Islet of Langerhans (tissue), 1 donor: ENCODE measurements around the gene SLC7A7.
"Not testable (repeated sequence)": the region's sequence is repeated elsewhere in the genome, so short reads cannot be mapped to it uniquely, and the experiment has no call there.

ENCODE experiments used
- FAIRE-seq: peaks from one replicate; lab custom pipeline; 2011; peaks lifted over from hg19 to GRCh38; lab: Jason Lieb, UNC

Gene SLC7A7

DNA sequence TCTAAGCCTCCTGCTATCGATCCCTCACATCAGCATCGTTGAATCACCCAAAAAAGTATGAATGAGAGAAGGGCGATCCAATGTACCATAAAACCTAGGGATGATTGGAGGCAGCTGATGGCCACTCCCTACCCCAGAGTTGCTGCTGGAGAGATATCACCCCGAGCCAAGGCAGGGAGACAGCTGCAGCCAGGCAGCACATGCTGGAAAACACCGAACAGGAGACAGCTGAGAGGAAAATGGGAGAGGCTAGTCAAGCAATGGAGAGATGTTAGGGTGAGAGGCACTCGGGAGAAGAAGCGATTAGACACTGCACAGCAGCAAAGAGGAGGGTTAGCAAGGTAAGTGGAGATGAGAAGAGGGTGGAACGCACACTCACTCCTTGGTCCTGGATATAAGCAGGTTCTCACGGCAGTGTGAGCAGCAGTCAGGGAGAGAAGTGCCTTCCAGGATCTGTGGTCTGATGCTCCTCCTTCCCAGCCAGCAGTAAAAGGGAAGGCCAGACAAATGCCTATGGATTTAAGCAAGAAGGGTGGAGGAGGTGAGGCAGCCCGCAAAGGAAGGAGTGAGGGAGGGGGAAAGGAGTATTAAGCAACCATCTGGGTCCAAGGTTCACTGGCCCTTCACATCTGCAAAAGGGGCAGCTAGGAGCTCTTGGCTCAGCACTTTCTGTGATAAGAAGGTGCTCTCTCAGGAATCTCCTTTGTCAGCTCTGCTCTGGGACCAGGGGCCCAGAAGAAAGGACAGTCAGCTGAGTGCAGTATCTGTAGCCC lies at the start of gene SLC7A7:
Gene SLC7A7 (minus strand): TSS at position 495 of the 773 bp plus-strand sequence. CDS start 2,037 bp downstream, outside the sequence.
- FAIRE-seq: no peak

- no peak for FAIRE-seq
Measured at GRCh38 chr14:22864979-22865378, 49.7 kb upstream of the SLC7A7 start.

DNA sequence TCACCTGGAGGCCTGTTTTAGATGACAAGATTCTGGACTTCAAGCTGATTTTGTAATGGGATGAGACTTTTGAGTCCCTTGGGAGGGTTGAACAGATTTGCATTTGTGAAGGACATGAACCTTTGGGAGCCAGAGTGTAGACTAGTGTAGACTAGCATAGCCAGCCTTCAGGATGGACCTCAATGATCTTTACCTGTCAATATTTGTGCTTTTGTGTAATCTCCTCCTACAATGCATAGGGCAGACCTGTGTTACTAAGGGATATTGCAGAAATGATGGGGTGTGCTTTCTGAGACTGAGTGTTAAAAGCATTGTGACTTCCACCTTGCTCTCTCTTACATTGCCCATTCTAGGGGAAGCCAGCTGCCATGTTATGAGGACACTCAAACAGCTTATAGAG lies 46.4 kb upstream of the SLC7A7 start:
- no peak for FAIRE-seq

DNA sequence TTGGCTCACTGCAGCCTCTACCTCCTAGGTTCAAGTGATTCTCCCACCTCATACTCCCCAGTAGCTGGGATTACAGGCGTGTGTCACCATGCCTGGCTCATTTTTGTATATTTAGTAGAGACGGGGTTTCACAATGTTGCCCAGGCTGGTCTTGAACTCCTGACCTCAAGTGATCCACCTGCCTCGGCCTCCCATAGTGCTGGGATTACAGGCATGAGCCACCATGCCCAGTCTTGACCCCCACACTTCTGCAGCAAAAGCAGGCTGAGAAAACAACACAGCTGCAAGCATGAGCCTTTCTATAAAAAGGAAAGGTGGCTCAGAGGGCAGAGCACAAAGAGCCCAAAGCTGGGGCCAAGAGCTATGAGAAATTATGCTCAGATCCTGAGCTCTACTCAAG lies 45.1 kb upstream of the SLC7A7 start:
- not testable (repeated sequence) for FAIRE-seq

DNA sequence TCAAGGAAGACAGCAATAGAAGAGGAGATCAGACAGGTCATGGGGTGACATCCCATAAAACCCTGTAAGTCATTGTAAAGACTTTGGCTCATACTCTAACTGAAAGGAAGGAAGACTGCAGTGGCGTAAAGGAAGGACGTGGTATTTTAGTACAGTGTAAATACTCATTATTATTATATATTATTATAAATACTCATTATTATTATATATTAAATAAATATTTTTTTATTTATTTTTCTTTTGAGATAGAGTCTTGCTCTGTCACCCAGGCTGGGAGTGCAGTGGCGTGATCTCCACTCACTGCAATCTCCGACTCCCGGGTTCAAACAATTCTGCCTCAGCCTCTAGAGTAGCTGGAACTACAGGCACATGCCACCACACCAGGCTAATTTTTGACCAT lies 41.2 kb upstream of the SLC7A7 start:
- FAIRE-seq: no peak

- FAIRE-seq: no peak
Measured at GRCh38 chr14:22854963-22855724, 39.9 kb upstream of the SLC7A7 start.

- FAIRE-seq: not testable (repeated sequence)
Measured at GRCh38 chr14:22854296-22854695, 39.1 kb upstream of the SLC7A7 start.

DNA sequence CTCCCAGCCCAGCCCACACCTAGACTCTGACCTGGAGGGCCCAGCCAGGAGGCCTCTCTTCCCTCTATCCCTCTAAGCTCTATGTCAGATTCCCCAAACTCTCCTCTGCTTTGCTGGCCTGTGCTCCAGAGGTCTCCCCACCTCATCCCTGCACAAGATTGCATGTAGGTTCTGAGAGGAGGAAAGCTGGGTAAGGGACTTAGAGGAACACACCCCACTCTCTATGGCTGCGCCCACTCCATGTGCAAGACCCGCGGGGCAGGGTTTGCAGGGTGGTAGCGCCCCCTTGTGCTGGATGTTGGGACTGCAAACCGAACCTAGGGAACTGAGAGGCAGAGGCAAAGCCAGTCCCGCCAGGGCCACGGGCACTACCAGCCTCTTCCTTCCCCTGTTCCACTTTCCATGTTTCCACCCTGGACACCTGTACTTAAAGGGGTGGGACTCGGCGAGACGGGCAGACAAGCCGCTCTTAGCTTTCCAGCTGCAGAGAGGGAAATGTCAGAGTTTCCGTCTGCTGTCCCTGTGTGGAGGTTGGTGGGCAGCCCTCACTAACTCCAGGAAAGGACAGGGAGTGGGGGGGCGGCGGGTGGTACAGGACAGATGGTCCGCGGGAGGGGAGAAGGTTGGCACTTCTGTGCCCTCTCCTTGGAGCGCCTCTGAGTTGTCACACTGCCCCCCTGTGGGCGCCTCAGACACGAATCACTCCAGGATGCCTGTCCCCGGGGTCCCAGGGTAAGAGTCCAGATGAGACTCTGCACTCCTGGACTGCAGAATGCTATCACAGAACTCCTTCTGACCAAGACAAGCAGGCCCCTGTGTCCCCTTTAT lies 37.9 kb upstream of the SLC7A7 start:
- FAIRE-seq: no peak

DNA sequence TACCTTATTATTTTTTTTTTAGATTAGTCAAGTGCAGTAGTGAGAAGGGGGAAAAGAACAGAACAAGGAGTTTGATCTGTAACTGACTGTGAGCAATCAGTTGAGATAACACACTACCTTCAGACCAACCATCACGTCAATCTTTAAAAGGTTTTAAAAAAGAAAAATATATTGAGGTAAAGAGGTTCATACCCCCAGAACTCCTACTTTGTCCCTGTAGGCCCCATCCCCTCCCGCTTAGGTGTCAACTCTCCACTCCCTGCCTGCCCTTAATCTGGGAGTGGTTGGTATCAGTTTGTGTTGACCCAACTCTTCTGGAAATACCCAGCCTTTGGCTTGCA lies 37.3 kb upstream of the SLC7A7 start:
- FAIRE-seq: no peak

DNA sequence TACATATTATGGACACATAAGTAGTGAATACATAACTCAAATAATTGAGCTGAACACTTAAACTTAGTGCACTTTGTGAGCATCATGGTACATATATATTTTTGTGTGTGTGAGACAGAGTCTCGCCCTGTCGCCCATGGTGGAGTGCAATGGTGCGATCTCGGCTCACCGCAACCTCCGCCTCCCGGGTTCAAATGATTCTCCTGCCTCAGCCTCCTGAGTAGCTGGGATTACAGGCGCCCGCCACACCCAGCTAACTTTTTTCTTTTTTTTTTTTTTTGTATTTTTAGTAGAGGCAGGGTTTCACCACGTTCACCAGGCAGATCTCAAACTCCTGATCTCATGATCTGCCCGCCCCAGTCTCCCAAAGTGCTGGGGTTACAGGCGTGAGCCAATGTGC lies 36.9 kb upstream of the SLC7A7 start:
- FAIRE-seq: not testable (repeated sequence)

DNA sequence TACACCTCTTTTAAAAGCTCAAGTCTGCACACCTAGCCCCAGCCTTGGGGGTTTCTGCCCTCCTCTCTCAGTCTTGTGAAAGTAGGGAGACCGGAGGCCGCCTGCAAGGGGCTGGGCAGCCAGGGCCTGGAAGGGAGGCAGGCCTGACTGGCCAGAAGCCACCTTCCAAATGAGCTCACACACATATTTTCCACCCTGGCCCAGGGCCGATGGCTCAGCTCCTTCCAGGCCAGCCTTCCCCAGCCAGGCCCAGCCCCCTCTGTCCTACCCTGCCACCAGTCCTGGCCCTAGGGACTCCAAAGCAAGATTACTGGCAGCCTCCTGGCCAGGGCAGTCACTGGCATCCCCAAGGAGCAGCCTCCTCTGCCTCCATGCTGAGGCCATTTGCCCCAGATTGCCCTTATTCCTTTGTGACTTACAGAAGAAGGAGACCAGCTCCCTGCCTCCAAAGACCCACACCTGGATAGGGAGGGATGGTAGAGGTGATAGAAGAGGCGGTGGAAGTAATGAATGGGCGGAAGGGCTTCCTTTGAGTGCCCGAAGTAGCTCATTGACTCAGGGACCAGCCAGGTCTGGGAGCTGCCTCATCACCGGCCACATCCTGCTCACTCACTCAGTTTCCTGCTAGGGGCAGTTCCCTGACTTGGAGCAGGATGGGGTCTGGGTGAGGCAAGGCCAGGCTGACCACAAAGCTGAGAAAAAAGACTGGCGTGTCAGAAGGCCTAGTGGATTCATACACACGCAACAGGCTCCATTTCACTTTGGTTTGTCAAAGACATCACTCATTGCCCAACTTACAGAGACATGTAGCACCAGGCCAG lies 35.9 kb upstream of the SLC7A7 start:
- no peak for FAIRE-seq

GRCh38 chr14:22849212-22849819 lies 34.1 kb upstream of the SLC7A7 start:
- no peak for FAIRE-seq

DNA sequence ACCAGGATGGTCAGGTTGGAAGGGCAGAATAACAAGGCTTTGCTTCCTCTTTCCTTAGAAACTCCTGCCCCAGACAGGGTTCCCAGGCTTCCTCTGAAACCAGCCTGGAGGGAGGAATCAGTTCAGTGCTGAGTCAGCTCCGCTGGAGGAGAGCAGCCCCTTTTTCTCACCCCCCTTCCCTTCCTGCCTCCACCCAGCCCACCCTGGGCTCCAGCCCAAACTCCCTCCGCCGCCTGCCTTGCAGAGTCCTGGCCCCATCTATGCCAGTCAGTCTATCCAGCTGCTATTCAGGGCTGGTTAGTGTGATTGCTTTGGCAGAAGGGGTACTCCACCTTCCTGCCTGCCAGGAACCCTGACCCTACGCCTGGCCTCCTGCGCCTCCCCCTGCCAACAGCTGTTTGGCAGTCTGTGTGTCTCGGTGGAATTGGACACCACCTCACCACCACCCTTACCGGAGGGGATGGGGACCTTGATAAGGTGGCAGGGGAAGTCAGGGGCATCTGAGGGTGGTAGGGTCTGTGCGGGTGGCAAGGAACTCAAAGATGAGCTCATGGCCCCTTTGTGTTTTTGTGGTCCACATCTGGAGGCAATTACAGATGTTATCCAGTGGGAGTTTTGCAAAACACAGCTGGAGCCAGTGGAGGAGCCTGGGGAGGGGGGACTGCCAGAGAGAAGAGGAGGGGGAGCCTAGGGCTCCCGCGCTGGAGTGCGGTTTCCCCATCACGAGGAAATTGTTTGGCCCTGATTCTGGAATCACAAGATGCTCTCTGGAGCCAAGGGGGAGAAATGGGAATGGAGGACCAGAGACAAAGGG lies 33.3 kb upstream of the SLC7A7 start:
- FAIRE-seq: no peak

DNA sequence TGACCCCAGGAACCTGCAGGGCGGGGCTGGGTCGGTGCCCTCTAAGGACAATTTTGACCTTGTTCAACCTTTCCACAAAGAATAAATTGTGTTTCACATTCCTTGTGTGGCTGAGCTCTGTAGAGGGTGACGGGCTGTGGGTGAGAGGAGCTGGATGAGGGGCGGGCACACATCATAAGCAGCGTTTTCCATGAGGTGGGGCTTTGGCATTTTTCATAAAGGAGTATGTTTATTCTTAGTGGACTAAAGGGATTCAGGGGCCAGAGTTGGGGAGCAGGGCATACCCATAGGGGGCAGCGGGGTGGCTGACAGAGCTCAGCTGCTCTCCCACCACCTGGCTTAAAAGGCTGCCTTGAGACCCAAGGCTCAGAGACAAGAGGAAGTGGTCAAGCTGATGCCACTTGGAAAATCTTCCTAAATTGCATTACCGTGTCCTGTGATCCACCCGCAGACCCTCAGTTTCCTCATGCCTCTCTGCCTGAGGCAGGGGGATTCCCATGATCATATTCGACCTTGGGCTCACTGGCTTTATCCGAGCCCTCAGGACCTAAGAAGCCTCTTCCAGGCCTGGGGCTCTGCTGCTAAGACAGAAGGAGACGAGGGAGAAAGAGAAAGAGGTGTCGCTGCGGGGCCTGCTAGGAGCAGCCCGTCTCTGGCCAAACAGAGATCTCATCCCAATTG lies 32.6 kb upstream of the SLC7A7 start:
- FAIRE-seq: no peak

GRCh38 chr14:22846811-22847307 lies 31.6 kb upstream of the SLC7A7 start:
- FAIRE-seq: no peak

DNA sequence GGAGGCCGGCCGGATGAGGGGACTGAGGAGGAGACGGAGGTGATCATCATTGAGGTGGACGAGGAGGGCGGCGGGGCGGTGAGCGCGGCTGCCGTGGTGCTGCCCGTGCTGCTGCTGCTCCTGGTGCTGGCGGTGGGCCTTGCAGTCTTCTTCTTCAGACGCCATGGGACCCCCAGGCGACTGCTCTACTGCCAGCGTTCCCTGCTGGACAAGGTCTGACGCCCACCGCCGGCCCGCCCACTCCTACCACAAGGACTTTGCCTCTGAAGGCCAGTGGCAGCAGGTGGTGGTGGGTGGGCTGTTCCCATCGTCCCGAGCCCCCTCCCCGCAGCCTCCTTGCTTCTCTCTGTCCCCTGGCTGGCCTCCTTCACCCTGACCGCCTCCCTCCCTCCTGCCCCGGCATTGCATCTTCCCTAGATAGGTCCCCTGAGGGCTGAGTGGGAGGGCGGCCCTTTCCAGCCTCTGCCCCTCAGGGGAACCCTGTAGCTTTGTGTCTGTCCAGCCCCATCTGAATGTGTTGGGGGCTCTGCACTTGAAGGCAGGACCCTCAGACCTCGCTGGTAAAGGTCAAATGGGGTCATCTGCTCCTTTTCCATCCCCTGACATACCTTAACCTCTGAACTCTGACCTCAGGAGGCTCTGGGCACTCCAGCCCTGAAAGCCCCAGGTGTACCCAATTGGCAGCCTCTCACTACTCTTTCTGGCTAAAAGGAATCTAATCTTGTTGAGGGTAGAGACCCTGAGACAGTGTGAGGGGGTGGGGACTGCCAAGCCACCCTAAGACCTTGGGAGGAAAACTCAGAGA lies 30.8 kb upstream of the SLC7A7 start:
- FAIRE-seq: no peak

- no peak for FAIRE-seq
Measured at GRCh38 chr14:22845103-22845394, 29.8 kb upstream of the SLC7A7 start.

GRCh38 chr14:22844221-22845102 lies 29.2 kb upstream of the SLC7A7 start:
- FAIRE-seq: no peak
